PC-3 (cell line): ENCODE data around the gene CCL7.

Experiments used
- EZH2 ChIP-seq: fragments of 300-600 bp; sonication (generic); IDR thresholded peaks from one replicate; pipeline ENCODE4 v1.6.1; 2017; ENCODE audit warnings: antibody characterized with exemption, mild to moderate bottlenecking, low read length; ENCODE audit not compliant: unreplicated experiment
- TF ChIP-seq, protein P1 (sequence below): fragments of 300-600 bp; sonication (generic); conservative IDR thresholded peaks from 2 replicates; pipeline ENCODE4 v1.5.1; 2017; ENCODE audit warnings: antibody characterized with exemption, low read depth, mild to moderate bottlenecking, low read length

DNA sequence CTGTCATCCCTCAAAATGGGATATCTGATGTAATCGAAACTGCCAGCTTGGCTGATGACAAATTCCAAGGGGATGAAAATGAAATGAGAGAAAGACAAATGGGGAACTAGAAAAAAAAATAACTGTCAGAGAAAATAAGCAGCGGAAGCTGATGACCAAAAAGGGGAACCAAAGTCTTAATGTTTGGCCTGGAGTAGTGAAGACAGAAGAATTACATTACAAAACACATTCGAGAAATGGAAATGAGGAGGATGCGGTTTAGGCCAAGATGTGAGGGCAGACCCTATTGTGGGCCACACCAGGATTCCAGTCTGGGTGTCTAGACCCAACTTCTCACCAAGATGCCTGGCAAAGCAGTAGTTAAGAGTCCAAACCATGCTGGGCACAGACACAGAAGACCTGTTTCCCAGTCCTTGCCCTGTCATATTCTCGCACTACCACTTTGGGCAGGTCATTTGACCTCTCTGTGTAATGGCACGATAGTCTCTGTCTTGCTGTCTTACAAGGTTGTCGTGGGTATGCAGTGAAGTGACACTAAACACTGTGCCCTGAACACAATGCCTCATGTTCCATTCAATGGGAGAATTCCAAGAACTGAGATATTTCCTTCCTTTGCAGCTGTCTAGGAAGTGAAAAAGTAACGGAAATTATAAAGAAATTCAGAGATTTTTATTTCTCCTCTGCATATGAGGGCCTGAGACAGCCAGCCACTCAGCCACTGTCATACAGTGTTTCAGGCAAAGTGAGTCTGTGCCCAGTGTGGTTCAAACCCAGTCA lies 27.2 kb upstream of the CCL7 start:
- TF ChIP-seq, protein P1, sequence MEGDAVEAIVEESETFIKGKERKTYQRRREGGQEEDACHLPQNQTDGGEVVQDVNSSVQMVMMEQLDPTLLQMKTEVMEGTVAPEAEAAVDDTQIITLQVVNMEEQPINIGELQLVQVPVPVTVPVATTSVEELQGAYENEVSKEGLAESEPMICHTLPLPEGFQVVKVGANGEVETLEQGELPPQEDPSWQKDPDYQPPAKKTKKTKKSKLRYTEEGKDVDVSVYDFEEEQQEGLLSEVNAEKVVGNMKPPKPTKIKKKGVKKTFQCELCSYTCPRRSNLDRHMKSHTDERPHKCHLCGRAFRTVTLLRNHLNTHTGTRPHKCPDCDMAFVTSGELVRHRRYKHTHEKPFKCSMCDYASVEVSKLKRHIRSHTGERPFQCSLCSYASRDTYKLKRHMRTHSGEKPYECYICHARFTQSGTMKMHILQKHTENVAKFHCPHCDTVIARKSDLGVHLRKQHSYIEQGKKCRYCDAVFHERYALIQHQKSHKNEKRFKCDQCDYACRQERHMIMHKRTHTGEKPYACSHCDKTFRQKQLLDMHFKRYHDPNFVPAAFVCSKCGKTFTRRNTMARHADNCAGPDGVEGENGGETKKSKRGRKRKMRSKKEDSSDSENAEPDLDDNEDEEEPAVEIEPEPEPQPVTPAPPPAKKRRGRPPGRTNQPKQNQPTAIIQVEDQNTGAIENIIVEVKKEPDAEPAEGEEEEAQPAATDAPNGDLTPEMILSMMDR: no peak
- TF ChIP-seq EZH2: no peak
